Neuronal stem cell (in vitro differentiated cells): ENCODE data around the gene ZNF821.

Experiments used
- DNase-seq: peaks from one replicate; pipeline ENCODE4 v3.0.0-alpha.2; 2013; ENCODE audit warnings: low spot score
- H2AFZ ChIP-seq: one replicate; pipeline ENCODE4 v1.6.1; 2013; ENCODE audit warnings: mild to moderate bottlenecking, low read length, inconsistent platforms
- H2AK5ac ChIP-seq: 2 replicates; pipeline ENCODE4 v1.6.1; 2013; ENCODE audit warnings: low read depth, mild to moderate bottlenecking, inconsistent platforms, low read length, moderate library complexity, mixed read lengths
- H2BK120ac ChIP-seq: 2 replicates; pipeline ENCODE4 v1.6.1; 2013; ENCODE audit warnings: low read depth, mild to moderate bottlenecking, inconsistent platforms, low read length, moderate library complexity, mixed read lengths
- H2BK12ac ChIP-seq: one replicate; pipeline ENCODE4 v1.6.1; 2013; ENCODE audit warnings: low read length, inconsistent platforms
- H2BK15ac ChIP-seq: 2 replicates; pipeline ENCODE4 v1.6.1; 2013; ENCODE audit warnings: mild to moderate bottlenecking, low read length, inconsistent platforms, mixed read lengths
- H2BK5ac ChIP-seq: one replicate; pipeline ENCODE4 v1.6.1; 2013; ENCODE audit warnings: inconsistent platforms, mild to moderate bottlenecking, low read length, moderate library complexity
- H3K14ac ChIP-seq: one replicate; pipeline ENCODE4 v1.6.1; 2013; ENCODE audit warnings: low read length, inconsistent platforms
- H3K18ac ChIP-seq: 2 replicates; pipeline ENCODE4 v1.6.1; 2013; ENCODE audit warnings: low read length, inconsistent platforms
- H3K23ac ChIP-seq: 2 replicates; pipeline ENCODE4 v1.6.1; 2013; ENCODE audit warnings: low read depth, mild to moderate bottlenecking, mixed read lengths, low read length, inconsistent platforms; ENCODE audit not compliant: poor library complexity
- H3K27ac ChIP-seq: replicated peaks from 3 replicates; pipeline ENCODE4 v1.5.1; 2013; ENCODE audit warnings: low read length, inconsistent platforms
- H3K27me3 ChIP-seq, 3 experiments: 2 replicates each; pipeline ENCODE4 v1.6.1; 2013; ENCODE audit warnings: low read length in 3 of 3, mild to moderate bottlenecking in 2 of 3, inconsistent platforms in 1 of 3, low read depth in 1 of 3, mixed read lengths in 1 of 3, moderate library complexity in 1 of 3; ENCODE audit not compliant: control insufficient read depth in 3 of 3, insufficient read depth in 3 of 3
- H3K36me3 ChIP-seq, 2 donors: replicated peaks in 1 of 2; 2 replicates each; pipeline ENCODE4 v1.6.1; 2013; ENCODE audit warnings: low read length in 2 of 2; ENCODE audit not compliant: control insufficient read depth in 2 of 2, insufficient read depth in 2 of 2
- H3K4ac ChIP-seq: 2 replicates; pipeline ENCODE4 v1.6.1; 2013; ENCODE audit warnings: inconsistent platforms, mild to moderate bottlenecking, low read length, moderate library complexity
- H3K4me1 ChIP-seq, 2 donors: 1 replicate in 1 of 2; 2 replicates in 1 of 2; pipeline ENCODE4 v1.6.1; 2013; ENCODE audit warnings: low read length in 2 of 2, low read depth in 1 of 2; ENCODE audit not compliant: control insufficient read depth in 2 of 2, insufficient read depth in 1 of 2
- H3K4me2 ChIP-seq: one replicate; pipeline ENCODE4 v1.6.1; 2013; ENCODE audit warnings: mild to moderate bottlenecking, low read length, inconsistent platforms; ENCODE audit not compliant: insufficient read depth, poor library complexity, severe bottlenecking
- H3K4me3 ChIP-seq, 2 donors: 2 replicates each; pipeline ENCODE4 v1.5.1; 2013; ENCODE audit warnings: low read length in 2 of 2, mild to moderate bottlenecking in 2 of 2, inconsistent platforms in 1 of 2, moderate library complexity in 1 of 2
- H3K79me1 ChIP-seq: one replicate; pipeline ENCODE4 v1.6.1; 2013; ENCODE audit warnings: low read depth, mild to moderate bottlenecking, inconsistent platforms, low read length, moderate library complexity
- H3K9ac ChIP-seq: one replicate; pipeline ENCODE4 v1.6.1; 2013; ENCODE audit warnings: mild to moderate bottlenecking, low read depth, low read length, inconsistent platforms; ENCODE audit not compliant: poor library complexity
- H3K9me3 ChIP-seq, 2 donors: replicated peaks in 1 of 2; 2 replicates each; pipeline versions ENCODE3 to v1.6.1; 2013; ENCODE audit warnings: low read length in 2 of 2, mild to moderate bottlenecking in 2 of 2, inconsistent platforms in 1 of 2, low read depth in 1 of 2, mixed read lengths in 1 of 2, moderate library complexity in 1 of 2; ENCODE audit not compliant: control insufficient read depth in 2 of 2, insufficient read depth in 1 of 2
- H4K8ac ChIP-seq: one replicate; pipeline ENCODE4 v1.6.1; 2013; ENCODE audit warnings: low read depth, mild to moderate bottlenecking, inconsistent platforms, low read length, moderate library complexity
- H4K91ac ChIP-seq: one replicate; pipeline ENCODE4 v1.6.1; 2013; ENCODE audit warnings: low read length, low read depth, mild to moderate bottlenecking, inconsistent platforms; ENCODE audit not compliant: poor library complexity
- WGBS, 2 donors: extraction: QIAGEN DNeasy Blood & Tissue Kit; methylation state at CpG; one replicate each; pipeline ENCODE4 v1.1.7; 2013; ENCODE audit warnings: missing lambda C conversion rate in 2 of 2, mixed read lengths in 1 of 2; ENCODE audit not compliant: insufficient read length in 2 of 2, insufficient replicate concordance in 1 of 2; ENCODE audit errors: extremely low coverage in 2 of 2; 5-methylcytosine and 5-hydroxymethylcytosine counted together

Gene ZNF821

GRCh38 chr16:71893888-71894228 is 9.9 kb upstream of the ZNF821 start:
- Histone ChIP-seq H3K4ac (no peak overlapping the region), H2BK12ac (no peak overlapping the region), H2BK120ac (no peak overlapping the region), H3K18ac (no peak overlapping the region), H2BK15ac (no peak overlapping the region), H2AFZ (peak overlapping the region; percentile 87), H3K4me2 (peak overlapping the region; percentile 86), H3K27me3 (no peaks in the 10 kb centered on the region), H4K91ac (no peak overlapping the region), H3K9me3 (peaks cover 0 to 7% of the 10 kb centered on the region in 2 donors), H3K23ac (no peak overlapping the region), H3K27ac (no peak overlapping the region), H3K36me3 (peaks cover 0 to 20% of the 10 kb centered on the region in 2 donors), H3K14ac (no peak overlapping the region), H2AK5ac (no peak overlapping the region), H3K79me1 (peaks cover 3% of the 10 kb centered on the region), H2BK5ac (no peak overlapping the region), H3K4me1 (peaks cover 0 to 1% of the 10 kb centered on the region in 2 donors), H3K9ac (no peak overlapping the region), H3K4me3 (peak overlapping the region; percentile 88 to 90), H4K8ac (no peak overlapping the region)
- DNase-seq, result no peak
- WGBS, 2 donors, result no CpG with 5 or more reads among the region's 7 CpGs

DNA sequence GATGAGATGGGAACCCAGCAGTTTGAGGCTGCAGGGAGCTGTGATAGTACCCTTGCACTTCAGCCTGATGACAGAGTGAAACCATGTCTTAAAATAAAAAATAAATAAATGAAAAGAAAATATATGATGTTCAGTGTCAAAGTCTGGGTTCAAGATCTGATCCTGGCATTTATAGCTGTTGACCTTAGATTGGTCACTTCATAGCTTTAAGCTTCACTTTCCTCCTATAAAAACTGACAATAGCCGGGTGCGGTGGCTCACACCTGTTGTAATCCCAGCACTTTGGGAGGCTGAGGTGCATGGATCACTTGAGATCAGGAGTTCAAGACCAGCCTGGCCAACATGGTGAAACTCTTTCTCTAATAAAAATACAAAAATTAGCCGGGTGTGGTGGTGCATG is 5.2 kb upstream of the ZNF821 start:
- Histone ChIP-seq H3K9ac (no peak overlapping the region), H3K9me3 (no peaks in the 10 kb centered on the region), H3K27ac (no peak overlapping the region), H4K91ac (no peak overlapping the region), H3K4me2 (no peak overlapping the region), H3K4me1 (no peaks in the 10 kb centered on the region), H4K8ac (no peak overlapping the region), H2BK12ac (no peak overlapping the region), H3K79me1 (no peaks in the 10 kb centered on the region), H3K18ac (no peak overlapping the region), H3K27me3 (no peaks in the 10 kb centered on the region), H3K14ac (no peak overlapping the region), H2AFZ (no peak overlapping the region), H2AK5ac (no peak overlapping the region), H3K23ac (no peak overlapping the region), H3K4me3 (no peak overlapping the region), H3K4ac (no peak overlapping the region), H2BK120ac (no peak overlapping the region), H2BK15ac (no peak overlapping the region), H2BK5ac (no peak overlapping the region), H3K36me3 (no peaks in the 10 kb centered on the region)
- no peak for DNase-seq
- no CpG with 5 or more reads among the region's 3 CpGs for WGBS, 2 donors

DNA sequence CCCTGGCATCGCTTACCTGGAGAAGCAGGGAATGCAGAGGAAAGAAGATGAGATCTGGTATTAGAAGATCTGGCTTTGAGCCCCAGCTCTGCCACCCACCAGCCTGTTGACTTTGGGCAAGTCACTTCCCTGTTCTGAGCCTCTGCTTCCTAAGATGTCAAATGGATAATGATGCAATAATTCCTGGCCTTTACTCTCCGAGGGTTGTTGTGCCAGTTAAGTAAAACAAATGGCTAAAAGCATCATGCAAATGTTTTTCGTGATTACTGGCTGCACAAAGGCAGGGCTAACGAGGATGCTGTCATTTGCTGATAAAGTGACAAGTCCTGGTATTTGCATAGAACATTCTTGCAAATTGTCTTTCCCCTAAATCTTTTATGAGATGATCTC is 1.3 kb upstream of the ZNF821 start:
- Histone ChIP-seq H2AFZ (peak overlapping the region; percentile 100), H2BK120ac (no peak overlapping the region), H3K4me1 (peaks cover 4 to 5% of the 10 kb centered on the region in 2 donors), H2BK12ac (no peak overlapping the region), H3K4ac (no peak overlapping the region), H3K27ac (no peak overlapping the region), H3K9ac (no peak overlapping the region), H2BK15ac (no peak overlapping the region), H3K14ac (no peak overlapping the region), H3K9me3 (no peaks in the 10 kb centered on the region), H3K4me3 (peak overlapping the region in 1 of 2 donors; percentile 94), H3K27me3 (no peaks in the 10 kb centered on the region), H4K91ac (no peak overlapping the region), H2BK5ac (no peak overlapping the region), H3K4me2 (no peak overlapping the region), H3K79me1 (peaks cover 2% of the 10 kb centered on the region), H4K8ac (no peak overlapping the region), H3K36me3 (peaks cover 6 to 17% of the 10 kb centered on the region in 2 donors), H2AK5ac (no peak overlapping the region), H3K18ac (no peak overlapping the region), H3K23ac (no peak overlapping the region)
- WGBS, 2 donors, result no CpG with 5 or more reads among the region's 4 CpGs
- no peak for DNase-seq

GRCh38 chr16:71883168-71883848 is 674 bp downstream of the ZNF821 start:
- Histone ChIP-seq H3K27ac (peak overlapping the region; percentile 76), H2BK120ac (peak overlapping the region; percentile 87), H2AK5ac (no peak overlapping the region), H3K23ac (peak overlapping the region; percentile 60), H3K4me2 (peak overlapping the region; percentile 57), H3K9me3 (no peaks in the 10 kb centered on the region), H3K4me3 (peak overlapping the region; percentile 94 to 99), H4K8ac (no peak overlapping the region), H3K18ac (peak overlapping the region; percentile 95), H3K79me1 (peaks cover 2% of the 10 kb centered on the region), H3K14ac (peak overlapping the region; percentile 56), H2AFZ (peak overlapping the region; percentile 100), H3K36me3 (peaks cover 11 to 36% of the 10 kb centered on the region in 2 donors), H2BK12ac (no peak overlapping the region), H3K4ac (no peak overlapping the region), H4K91ac (no peak overlapping the region), H2BK15ac (peak overlapping the region; percentile 67), H3K9ac (peak overlapping the region; percentile 90), H3K27me3 (no peaks in the 10 kb centered on the region), H3K4me1 (peaks cover 4 to 5% of the 10 kb centered on the region in 2 donors), H2BK5ac (peak overlapping the region; percentile 90)
- peak; percentile 38 for DNase-seq
- no CpG with 5 or more reads among the region's 46 CpGs for WGBS, 2 donors
